Mesendoderm (in vitro differentiated cells): Measurements from ENCODE around the gene RIC8A.

ENCODE experiments used
- DNase-seq: peaks from one replicate; pipeline ENCODE4 v3.0.0; 2013
- H2AK5ac ChIP-seq: 2 replicates; pipeline ENCODE4 v1.6.1; 2013; ENCODE audit warnings: low read length, inconsistent platforms
- H2BK120ac ChIP-seq: 2 replicates; pipeline ENCODE4 v1.6.1; 2013; ENCODE audit warnings: low read depth, mild to moderate bottlenecking, low read length, moderate library complexity, mixed read lengths
- H2BK15ac ChIP-seq: replicated peaks from 2 replicates; pipeline ENCODE4 v1.6.1; 2013; ENCODE audit warnings: low read depth, mild to moderate bottlenecking, moderate library complexity
- H2BK5ac ChIP-seq: 2 replicates; pipeline ENCODE4 v1.6.1; 2013; ENCODE audit warnings: low read length, inconsistent platforms
- H3K18ac ChIP-seq: 2 replicates; pipeline ENCODE4 v1.6.1; 2013; ENCODE audit warnings: mild to moderate bottlenecking, low read length, mixed read lengths
- H3K23ac ChIP-seq: one replicate; pipeline ENCODE4 v1.6.1; 2013; ENCODE audit warnings: low read length
- H3K27ac ChIP-seq: 2 replicates; pipeline ENCODE4 v1.5.1; 2013; ENCODE audit warnings: low read depth, mild to moderate bottlenecking, inconsistent platforms, low read length, moderate library complexity
- H3K27me3 ChIP-seq: 2 replicates; pipeline ENCODE4 v1.6.1; 2013; ENCODE audit warnings: low read length, control low read depth, mild to moderate bottlenecking, inconsistent platforms; ENCODE audit not compliant: insufficient read depth, poor library complexity
- H3K36me3 ChIP-seq: 2 replicates; pipeline ENCODE4 v1.6.1; 2013; ENCODE audit warnings: low read length, inconsistent platforms; ENCODE audit not compliant: control insufficient read depth, insufficient read depth
- H3K4ac ChIP-seq: one replicate; pipeline ENCODE4 v1.6.1; 2013; ENCODE audit warnings: low read depth, mild to moderate bottlenecking, low read length, moderate library complexity
- H3K4me1 ChIP-seq: 2 replicates; pipeline ENCODE4 v1.6.1; 2013; ENCODE audit warnings: low read depth, low read length, inconsistent platforms; ENCODE audit not compliant: control insufficient read depth
- H3K4me2 ChIP-seq: 2 replicates; pipeline ENCODE4 v1.6.1; 2013; ENCODE audit warnings: low read length
- H3K4me3 ChIP-seq: 2 replicates; pipeline ENCODE4 v1.5.1; 2013; ENCODE audit warnings: mild to moderate bottlenecking, low read length
- H3K56ac ChIP-seq: one replicate; pipeline ENCODE4 v1.6.1; 2013; ENCODE audit warnings: low read length
- H3K79me1 ChIP-seq: 2 replicates; pipeline ENCODE4 v1.6.1; 2013; ENCODE audit warnings: low read length, inconsistent platforms
- H3K79me2 ChIP-seq: 2 replicates; pipeline ENCODE4 v1.6.1; 2013; ENCODE audit warnings: mild to moderate bottlenecking, low read length; ENCODE audit not compliant: control insufficient read depth, insufficient read depth
- H3K9ac ChIP-seq: 2 replicates; pipeline ENCODE4 v1.6.1; 2013; ENCODE audit warnings: low read length, inconsistent platforms
- H4K5ac ChIP-seq: one replicate; pipeline ENCODE4 v1.6.1; 2013; ENCODE audit warnings: low read length
- H4K8ac ChIP-seq: one replicate; pipeline ENCODE4 v1.6.1; 2013; ENCODE audit warnings: low read depth, mild to moderate bottlenecking, control low read depth, low read length, moderate library complexity
- WGBS: extraction: QIAGEN DNeasy Blood & Tissue Kit; methylation state at CpG from one replicate; pipeline ENCODE4 v1.1.7; 2013; ENCODE audit warnings: low lambda C conversion rate, missing lambda C conversion rate; ENCODE audit not compliant: insufficient coverage; ENCODE audit errors: extremely low coverage; 5-methylcytosine and 5-hydroxymethylcytosine counted together

Gene RIC8A

GRCh38 chr11:209275-210121, 2.0 kb downstream of the RIC8A start:
- peak; percentile 29 for DNase-seq
- Histone ChIP-seq H3K4me1 (peaks cover 12% of the 10 kb centered on the region), H3K36me3 (peaks cover 21% of the 10 kb centered on the region)

DNA sequence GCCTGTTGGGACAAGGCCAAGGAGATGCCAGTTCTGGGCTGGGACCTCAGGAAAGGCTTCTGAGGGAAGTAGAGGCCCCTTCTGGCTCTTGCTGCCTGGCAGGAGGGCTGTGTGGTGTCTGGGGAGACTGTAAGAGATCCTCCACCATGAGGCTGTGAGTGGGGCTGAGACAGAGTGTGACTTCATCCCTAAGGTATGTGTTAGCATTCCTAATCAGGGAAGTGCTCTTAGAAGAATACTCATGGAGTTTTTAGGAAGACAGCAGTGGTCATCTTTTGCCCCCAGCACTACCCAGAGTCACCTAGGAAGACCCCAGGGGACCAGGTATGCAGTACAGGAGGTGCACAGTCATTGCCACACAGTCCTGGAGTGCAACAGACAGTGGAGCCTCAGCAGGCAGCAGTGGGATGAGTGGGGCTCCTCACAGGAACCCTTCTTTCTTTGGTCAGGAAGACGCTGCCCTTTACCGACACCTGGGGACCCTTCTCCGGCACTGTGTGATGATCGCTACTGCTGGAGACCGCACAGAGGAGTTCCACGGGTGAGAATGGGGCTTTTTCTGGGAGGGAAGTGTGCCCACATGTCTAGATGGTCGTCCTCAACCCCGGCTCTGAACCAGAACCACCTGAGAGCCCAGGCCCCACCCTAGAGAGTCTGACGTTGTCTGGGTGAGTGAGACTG, 2.8 kb downstream of the RIC8A start:
- H3K79me1 ChIP-seq = peaks cover 46% of the 10 kb centered on the region
- H4K5ac ChIP-seq = no peak overlapping the region
- no peak overlapping the region for H2BK5ac ChIP-seq
- H3K79me2 ChIP-seq = peaks cover 39% of the 10 kb centered on the region
- H3K4me3 ChIP-seq = no peak overlapping the region
- DNase-seq = peak; percentile 94
- peaks cover 23% of the 10 kb centered on the region for H3K36me3 ChIP-seq
- no peak overlapping the region for H3K23ac ChIP-seq
- peak overlapping the region; percentile 46 for H3K27ac ChIP-seq
- H3K4me2 ChIP-seq = peak overlapping the region; percentile 26
- no peak overlapping the region for H3K4ac ChIP-seq
- no peak overlapping the region for H4K8ac ChIP-seq
- peaks cover 12% of the 10 kb centered on the region for H3K4me1 ChIP-seq
- H2BK120ac ChIP-seq = no peak overlapping the region
- H2BK15ac ChIP-seq = no peak overlapping the region
- peak overlapping the region; percentile 99 for H3K56ac ChIP-seq
- H3K18ac ChIP-seq = no peak overlapping the region
- no CpG with 5 or more reads among the region's 9 CpGs for WGBS
- H2AK5ac ChIP-seq = no peak overlapping the region
- H3K27me3 ChIP-seq = no peaks in the 10 kb centered on the region
- H3K9ac ChIP-seq = peak overlapping the region; percentile 100

More at GRCh38 chr11:209275-210121, 2.0 kb downstream of the RIC8A start:
- peak overlapping the region; percentile 78 for H2AK5ac ChIP-seq
- H3K4ac ChIP-seq = peak overlapping the region; percentile 49
- no peak overlapping the region for H4K5ac ChIP-seq
- H3K18ac ChIP-seq = no peak overlapping the region
- peak overlapping the region; percentile 97 for H3K4me2 ChIP-seq
- peaks cover 51% of the 10 kb centered on the region for H3K79me1 ChIP-seq
- no peaks in the 10 kb centered on the region for H3K27me3 ChIP-seq
- no peak overlapping the region for H2BK5ac ChIP-seq
- no peak overlapping the region for H2BK15ac ChIP-seq
- H3K56ac ChIP-seq = peak overlapping the region; percentile 99
- no peak overlapping the region for H3K23ac ChIP-seq
- no peak overlapping the region for H4K8ac ChIP-seq
- peak overlapping the region; percentile 46 for H3K27ac ChIP-seq
- H3K79me2 ChIP-seq = peaks cover 39% of the 10 kb centered on the region
- peak overlapping the region; percentile 77 for H3K4me3 ChIP-seq
- H2BK120ac ChIP-seq = no peak overlapping the region
- H3K9ac ChIP-seq = peak overlapping the region; percentile 100
- no CpG with 5 or more reads among the region's 29 CpGs for WGBS

DNA sequence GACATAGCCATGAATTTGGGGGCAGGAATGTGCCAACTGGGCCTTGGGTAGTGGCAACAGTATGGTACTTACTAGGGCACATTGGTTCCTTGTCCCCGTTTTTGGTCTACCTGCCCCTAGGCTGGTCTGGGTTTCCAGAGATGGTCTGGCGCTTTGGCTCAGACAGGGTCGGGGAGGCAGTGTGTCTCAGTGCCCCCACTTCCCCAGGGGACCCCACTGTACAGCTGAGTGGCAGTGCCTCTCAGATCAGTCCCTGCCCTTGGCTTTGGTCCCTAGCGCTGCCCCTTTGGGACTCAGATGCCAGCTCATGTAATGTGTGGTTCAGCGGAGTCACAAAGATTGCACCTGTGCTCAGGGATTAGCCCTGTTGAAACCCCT, 3.3 kb downstream of the RIC8A start:
- Histone ChIP-seq H3K4me2 (no peak overlapping the region), H2BK5ac (no peak overlapping the region), H2AK5ac (no peak overlapping the region), H4K8ac (no peak overlapping the region), H3K4me3 (no peak overlapping the region), H3K79me2 (peaks cover 34% of the 10 kb centered on the region), H3K4me1 (peaks cover 12% of the 10 kb centered on the region), H2BK120ac (no peak overlapping the region), H3K9ac (peak overlapping the region; percentile 1), H3K23ac (no peak overlapping the region), H3K36me3 (peaks cover 25% of the 10 kb centered on the region), H3K4ac (no peak overlapping the region), H4K5ac (no peak overlapping the region), H3K79me1 (peaks cover 41% of the 10 kb centered on the region), H3K27ac (peak overlapping the region; percentile 34), H3K18ac (no peak overlapping the region), H2BK15ac (no peak overlapping the region), H3K27me3 (no peaks in the 10 kb centered on the region), H3K56ac (peak overlapping the region; percentile 31)
- no peak for DNase-seq
- WGBS = no CpG with 5 or more reads among the region's 5 CpGs

DNA sequence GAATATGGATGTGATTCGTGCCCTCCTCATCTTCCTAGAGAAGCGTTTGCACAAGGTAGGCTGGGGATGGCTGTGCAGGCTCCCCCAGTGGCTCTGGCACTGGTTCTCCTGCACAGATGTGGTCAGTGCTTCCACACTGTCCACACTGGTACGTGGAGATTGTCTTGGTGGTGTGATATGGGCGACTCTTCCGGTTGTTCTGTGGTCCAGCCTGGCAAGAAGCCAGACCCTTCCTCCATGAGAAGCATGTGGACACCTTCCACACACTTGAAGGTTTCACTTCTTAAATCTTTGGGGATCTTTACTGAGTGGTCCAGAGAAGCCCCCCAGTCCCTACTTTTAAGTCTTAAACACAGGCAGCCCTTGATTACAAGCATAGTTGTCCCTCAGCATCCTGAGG, 3.8 kb downstream of the RIC8A start:
- no peak overlapping the region for H2BK15ac ChIP-seq
- H3K36me3 ChIP-seq = peaks cover 25% of the 10 kb centered on the region
- H3K56ac ChIP-seq = no peak overlapping the region
- H2BK5ac ChIP-seq = no peak overlapping the region
- no peak overlapping the region for H3K18ac ChIP-seq
- no peak overlapping the region for H3K4me2 ChIP-seq
- H3K27me3 ChIP-seq = no peaks in the 10 kb centered on the region
- H2BK120ac ChIP-seq = no peak overlapping the region
- H4K5ac ChIP-seq = no peak overlapping the region
- no peak for DNase-seq
- H2AK5ac ChIP-seq = no peak overlapping the region
- peaks cover 29% of the 10 kb centered on the region for H3K79me2 ChIP-seq
- no peak overlapping the region for H4K8ac ChIP-seq
- H3K4me3 ChIP-seq = no peak overlapping the region
- no peak overlapping the region for H3K23ac ChIP-seq
- WGBS = no CpG with 5 or more reads among the region's 5 CpGs
- H3K9ac ChIP-seq = no peak overlapping the region
- peaks cover 10% of the 10 kb centered on the region for H3K4me1 ChIP-seq
- H3K79me1 ChIP-seq = peaks cover 36% of the 10 kb centered on the region
- H3K4ac ChIP-seq = no peak overlapping the region
- no peak overlapping the region for H3K27ac ChIP-seq

GRCh38 chr11:211741-212140, 4.2 kb downstream of the RIC8A start:
- Histone ChIP-seq H3K4ac (no peak overlapping the region), H2BK15ac (no peak overlapping the region), H3K9ac (no peak overlapping the region), H2AK5ac (no peak overlapping the region), H2BK120ac (no peak overlapping the region), H4K8ac (no peak overlapping the region), H3K56ac (no peak overlapping the region), H3K27me3 (no peaks in the 10 kb centered on the region), H3K79me2 (peaks cover 24% of the 10 kb centered on the region), H3K23ac (no peak overlapping the region), H3K18ac (no peak overlapping the region), H3K4me3 (no peak overlapping the region), H3K27ac (no peak overlapping the region), H2BK5ac (no peak overlapping the region), H3K4me2 (no peak overlapping the region), H3K36me3 (peaks cover 25% of the 10 kb centered on the region), H3K4me1 (peaks cover 6% of the 10 kb centered on the region), H3K79me1 (peaks cover 31% of the 10 kb centered on the region), H4K5ac (no peak overlapping the region)
- DNase-seq = no peak
- no CpG with 5 or more reads among the region's 9 CpGs for WGBS
